Measurements from ENCODE around the gene SLC12A3. TPM values are rescaled to one million over a fixed set of nuclear protein-coding genes. Genes with fewer than 3 reads are reported as not detected.

The SLC12A3 gene
- total RNA-seq, 1 donor from 2014 or later, result 5.0 TPM

DNA sequence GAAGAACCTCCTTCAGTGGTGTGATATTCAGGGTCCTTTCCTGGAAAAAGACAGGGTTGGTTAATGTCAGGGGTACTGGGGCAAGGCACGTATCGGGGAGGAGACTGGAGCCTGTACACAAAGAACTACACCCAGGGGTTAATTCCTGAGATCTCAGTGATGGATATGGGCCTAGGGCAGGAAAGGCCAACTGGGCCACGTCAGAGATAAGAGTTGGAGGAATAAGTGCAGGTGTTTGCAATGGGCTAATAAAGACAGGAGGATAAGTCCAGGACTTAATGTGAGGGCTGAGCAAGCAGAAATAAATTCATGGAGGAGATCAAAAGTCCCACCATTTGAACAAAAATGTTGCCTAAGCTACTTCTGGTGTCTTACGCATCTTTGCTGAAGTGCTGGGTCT lies 56.6 kb downstream of the SLC12A3 start:
- ChIA-PET CTCF (no interaction called here), POLR2A (interaction anchor here (1.1 to 20.0 kb wide), 2 partner anchors 9 to 16 kb away, joined by 3 to 795 read pairs; partner anchors contain the start of gene HERPUD1)
- intact Hi-C loops (cut with micrococcal nuclease), result no loop called here

GRCh38 chr16:56923481-56924091 lies 58.6 kb downstream of the SLC12A3 start:
- Mint-ChIP-seq H3K27me3 (no peaks in the 10 kb centered on the region), H3K9me3 (no peaks in the 10 kb centered on the region), H3K27ac (no peak overlapping the region), H3K4me1 (peaks cover 54% of the 10 kb centered on the region), H3K4me3 (no peak overlapping the region), H3K36me3 (ENCODE audit: low read depth) (no peaks in the 10 kb centered on the region)
- TF ChIP-seq CTCF (IDR thresholded peaks at IDR 0.05), result no peak
- intact Hi-C loops (cut with micrococcal nuclease), result no loop called here
- ChIA-PET CTCF (no interaction called here), POLR2A (interaction anchor here (0.9 to 20.0 kb wide), 2 partner anchors 13 to 14 kb away, joined by 4 to 795 read pairs; partner anchors contain the start of gene HERPUD1)
- DNase-seq, result no peak
- ATAC-seq (ENCODE audit: low read depth), result no peak

More for the DNA sequence above, 56.6 kb downstream of the SLC12A3 start:
- H3K4me3 Mint-ChIP-seq, result no peak overlapping the region
- no peak for DNase-seq
- H3K36me3 Mint-ChIP-seq (ENCODE audit: low read depth), result no peaks in the 10 kb centered on the region
- H3K9me3 Mint-ChIP-seq, result peaks cover 3% of the 10 kb centered on the region
- peaks cover 62% of the 10 kb centered on the region for H3K4me1 Mint-ChIP-seq
- no peak for TF ChIP-seq CTCF (IDR thresholded peaks at IDR 0.05)
- no peaks in the 10 kb centered on the region for H3K27me3 Mint-ChIP-seq
- no peak overlapping the region for H3K27ac Mint-ChIP-seq
- ATAC-seq (ENCODE audit: low read depth), result no peak

DNA sequence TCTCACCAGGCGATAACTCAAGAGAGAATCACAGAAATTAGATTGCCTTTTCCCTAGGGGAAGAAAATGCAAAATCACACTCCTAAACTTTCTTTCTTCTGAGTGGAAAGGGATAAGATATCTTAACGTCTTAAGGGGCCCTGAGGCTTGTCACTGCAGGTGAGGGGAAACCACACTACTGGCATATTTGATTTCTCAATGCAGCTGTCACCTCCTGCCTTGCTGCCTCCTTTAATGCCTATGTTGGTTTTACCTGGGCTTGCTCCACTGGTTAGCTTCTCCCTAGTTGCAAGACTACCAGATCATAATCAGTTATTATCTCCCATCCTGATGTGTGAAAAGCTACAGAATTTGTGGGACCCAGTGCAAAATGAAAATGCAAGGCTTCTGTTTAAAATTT lies 62.5 kb downstream of the SLC12A3 start:
- H3K9me3 Mint-ChIP-seq, result no peaks in the 10 kb centered on the region
- POLR2A ChIA-PET, result interaction anchor here (0.7 to 22.7 kb wide), 7 partner anchors 9 to 198 kb away, joined by 3 to 795 read pairs (median 3); partner anchors contain the start of gene HERPUD1
- intact Hi-C loops (cut with micrococcal nuclease), result no loop called here
- DNase-seq (no peak), ATAC-seq (ENCODE audit: low read depth) (no peak)
- TF ChIP-seq CTCF (IDR thresholded peaks at IDR 0.05), result no peak
- H3K36me3 Mint-ChIP-seq (ENCODE audit: low read depth), result peaks cover 4% of the 10 kb centered on the region
- CTCF ChIA-PET, result interaction anchor here (1.1 kb wide), 1 partner anchor 58 kb away, joined by 3 read pairs; no protein-coding TSS in a partner anchor
- no peak overlapping the region for H3K4me3 Mint-ChIP-seq
- H3K4me1 Mint-ChIP-seq, result peaks cover 48% of the 10 kb centered on the region
- H3K27ac Mint-ChIP-seq, result peak overlapping the region; percentile 41
- no peaks in the 10 kb centered on the region for H3K27me3 Mint-ChIP-seq

DNA sequence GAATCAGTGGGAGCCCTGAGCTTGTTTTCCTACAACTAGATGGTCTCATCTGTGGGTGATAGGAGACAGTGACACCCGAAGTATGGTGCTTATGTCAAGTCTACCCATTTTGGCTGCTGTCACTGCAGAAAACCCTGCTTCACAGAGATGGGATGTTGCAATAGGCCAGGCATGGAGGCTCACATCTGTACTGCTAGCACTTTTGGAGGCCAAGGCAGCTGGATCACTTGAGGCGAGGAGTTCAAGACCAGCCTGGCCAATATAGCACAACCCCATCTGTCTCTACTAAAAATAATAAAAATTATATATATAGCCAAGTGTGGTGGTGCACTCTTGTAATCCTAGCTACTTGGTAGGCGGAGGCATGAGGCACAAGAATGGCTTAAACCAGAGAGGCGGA lies 64.6 kb downstream of the SLC12A3 start:
- H3K27me3 Mint-ChIP-seq, result no peaks in the 10 kb centered on the region
- intact Hi-C loops (cut with micrococcal nuclease), result loop anchor here (5.0 to 10.0 kb wide), 3 partner anchors 295 to 608 kb away; partner anchors contain the start of genes AMFR, CCDC102A, MT1A and MT1M
- no peak for ATAC-seq (ENCODE audit: low read depth)
- DNase-seq, result no peak
- H3K27ac Mint-ChIP-seq, result peak overlapping the region; percentile 69
- H3K36me3 Mint-ChIP-seq (ENCODE audit: low read depth), result peaks cover 25% of the 10 kb centered on the region
- ChIA-PET POLR2A (interaction anchor here (0.6 to 22.7 kb wide), 8 partner anchors 10 to 64 kb away, joined by 3 to 795 read pairs (median 16); partner anchors contain the start of gene SLC12A3), CTCF (interaction anchor here (0.9 kb wide), 1 partner anchor 63 kb away, joined by 3 read pairs; no protein-coding TSS in a partner anchor)
- H3K4me1 Mint-ChIP-seq, result peaks cover 43% of the 10 kb centered on the region
- no peaks in the 10 kb centered on the region for H3K9me3 Mint-ChIP-seq
- H3K4me3 Mint-ChIP-seq, result no peak overlapping the region
- no peak for TF ChIP-seq CTCF (IDR thresholded peaks at IDR 0.05)

Data from activated B cell treated with CpG ODN at 0.5 μM for 24 hours (primary cell).